HCT116 (cell line): ENCODE measurements around the gene KCND3. TPM values are rescaled to one million over a fixed set of nuclear protein-coding genes. Genes with fewer than 3 reads are reported as not detected.

Source experiments
- ATAC-seq: fragments of 200-7000 bp; cut with Tn5 transposase; 2 replicates; pipeline ENCODE4 v1.9.1; 2020; ENCODE audit warnings: mild to moderate bottlenecking, moderate library complexity
- BruUV-seq: library from RNA; stranded (reverse); fragments of 400-500 nt; replicated peaks from 2 replicates; lab custom pipeline; 2021; lab: Mats Ljungman, UMichigan
- CTCF ChIA-PET: fragments of 300-600 bp; sonication (Branson Sonifier 250); formaldehyde crosslinking; loops from one replicate; lab custom pipeline; 2021; ENCODE audit warnings: antibody characterized with exemption; lab: Charles Lee
- POLR2A ChIA-PET: fragments of 300-600, 350-600 bp; sonication (Branson Sonifier 250); formaldehyde crosslinking; loops from one replicate; lab custom pipeline; 2021; ENCODE audit warnings: antibody characterized with exemption; lab: Charles Lee
- RAD21 ChIA-PET, 2 experiments: fragments of 300-600 bp; sonication (Branson Sonifier 250); formaldehyde crosslinking; loops; one replicate each; lab custom pipeline; 2023; ENCODE audit warnings: low total read pairs in 2 of 2; ENCODE audit not compliant: uncharacterized antibody in 2 of 2, unreplicated experiment in 2 of 2, low non-redundant PET in 1 of 2; lab: Charles Lee
- DNase-seq: peaks from one replicate; pipeline ENCODE4 v3.0.0-alpha.2; 2010; ENCODE audit warnings: low read depth, low spot score
- H2AFZ ChIP-seq: fragments of 200-600 bp; shearing (Covaris generic), sonication (generic); 2 replicates; pipeline ENCODE4 v1.6.1; 2017; ENCODE audit warnings: low read depth, mixed run types, mixed read lengths, antibody characterized with exemption, low read length; ENCODE audit not compliant: poor library complexity, severe bottlenecking
- H3K27ac ChIP-seq: 2 replicates; pipeline ENCODE4 v1.5.1; 2012; ENCODE audit warnings: low read depth, low read length
- H3K27me3 ChIP-seq: fragments of 200-600 bp; sonication (generic); 2 replicates; pipeline ENCODE4 v1.6.1; 2016; ENCODE audit warnings: mixed run types, low read length, mixed read lengths; ENCODE audit not compliant: insufficient read depth
- H3K36me3 ChIP-seq, 2 experiments: fragments of 200-500 bp in 1 of 2; fragments of 200-600 bp in 1 of 2; sonication (Bioruptor generic) in 1 of 2; sonication (generic) in 1 of 2; 2 replicates each; pipeline versions ENCODE4 v1.5.1 to v1.6.1; 2014 to 2016; ENCODE audit warnings: low read length in 2 of 2, inconsistent platforms in 1 of 2, mixed read lengths in 1 of 2, mixed run types in 1 of 2; ENCODE audit not compliant: insufficient read depth in 2 of 2, control insufficient read depth in 1 of 2
- H3K4me1 ChIP-seq, 2 experiments: fragments of 200-600 bp in 1 of 2; sonication (generic) in 1 of 2; 2 replicates each; pipeline versions ENCODE4 v1.5.1 to v1.6.1; 2012 to 2017; ENCODE audit warnings: low read length in 2 of 2, inconsistent platforms in 1 of 2, mild to moderate bottlenecking in 1 of 2, mixed read lengths in 1 of 2, mixed run types in 1 of 2, moderate library complexity in 1 of 2; ENCODE audit not compliant: insufficient read depth in 2 of 2, control insufficient read depth in 1 of 2
- H3K4me2 ChIP-seq: fragments of 200-600 bp; sonication (generic); 2 replicates; pipeline ENCODE4 v1.6.1; 2017; ENCODE audit warnings: mixed run types, low read length, mixed read lengths
- H3K4me3 ChIP-seq, 2 experiments: fragments of 200-600 bp in 1 of 2; sonication (generic) in 1 of 2; replicated peaks in 1 of 2; 2 replicates each; pipeline ENCODE4 v1.5.1; 2011 to 2016; ENCODE audit warnings: low read length in 2 of 2, control low read depth in 1 of 2, low read depth in 1 of 2, mild to moderate bottlenecking in 1 of 2, mixed read lengths in 1 of 2, mixed run types in 1 of 2
- H3K79me2 ChIP-seq: fragments of 200-600 bp; sonication (generic); 2 replicates; pipeline ENCODE4 v1.6.1; 2017; ENCODE audit warnings: mild to moderate bottlenecking, mixed run types, low read length, moderate library complexity, mixed read lengths; ENCODE audit not compliant: insufficient read depth
- H3K9ac ChIP-seq: fragments of 200-600 bp; sonication (generic); 2 replicates; pipeline ENCODE4 v1.6.1; 2016; ENCODE audit warnings: low read length, mixed read lengths
- H3K9me2 ChIP-seq: fragments of 200-600 bp; sonication (generic), shearing (Covaris generic); 2 replicates; pipeline ENCODE4 v1.6.1; 2017; ENCODE audit warnings: mixed run types, mild to moderate bottlenecking, moderate library complexity; ENCODE audit not compliant: insufficient read depth
- H3K9me3 ChIP-seq, 2 experiments: fragments of 200-500 bp in 1 of 2; fragments of 200-600 bp in 1 of 2; sonication (Bioruptor generic) in 1 of 2; sonication (generic) in 1 of 2; 2 replicates each; pipeline ENCODE4 v1.6.1; 2014 to 2017; ENCODE audit warnings: low read length in 2 of 2, mixed read lengths in 2 of 2, inconsistent platforms in 1 of 2, low read depth in 1 of 2, mild to moderate bottlenecking in 1 of 2, mixed run types in 1 of 2, moderate library complexity in 1 of 2; ENCODE audit not compliant: control insufficient read depth in 1 of 2, insufficient read depth in 1 of 2
- H4K20me1 ChIP-seq: fragments of 200-600 bp; sonication (generic), shearing (Covaris generic); 2 replicates; pipeline ENCODE4 v1.6.1; 2017; ENCODE audit warnings: mixed run types, mild to moderate bottlenecking, moderate library complexity; ENCODE audit not compliant: insufficient read depth
- CBX3 ChIP-seq: IDR thresholded peaks from 2 replicates; pipeline ENCODE4 v1.6.1; 2012; ENCODE audit warnings: low read depth
- CEBPB ChIP-seq: IDR thresholded peaks from 2 replicates; pipeline ENCODE4 v1.6.1; 2012; ENCODE audit warnings: low read depth
- EGR1 ChIP-seq: IDR thresholded peaks from 2 replicates; pipeline ENCODE4 v1.6.1; 2012; ENCODE audit warnings: low read depth
- ELF1 ChIP-seq: IDR thresholded peaks from 2 replicates; pipeline ENCODE4 v1.6.1; 2012; ENCODE audit warnings: low read depth, borderline replicate concordance
- EZH2 ChIP-seq: fragments of 200-600 bp; sonication (generic); IDR thresholded peaks from 2 replicates; pipeline ENCODE4 v1.6.1; 2017; ENCODE audit warnings: antibody characterized with exemption, mixed run types
- EZH2phosphoT487 ChIP-seq: fragments of 200-600 bp; IDR thresholded peaks from 2 replicates; pipeline ENCODE4 v1.6.1; 2018; ENCODE audit warnings: antibody characterized with exemption, borderline replicate concordance
- POLR2A ChIP-seq: IDR thresholded peaks from 2 replicates; pipeline ENCODE4 v1.7.0; 2011; ENCODE audit warnings: borderline replicate concordance; ENCODE audit not compliant: insufficient read depth, insufficient read length; ENCODE audit errors: extremely low read depth
- RAD21 ChIP-seq: IDR thresholded peaks from 2 replicates; pipeline ENCODE4 v1.6.1; 2012; ENCODE audit warnings: low read depth, mild to moderate bottlenecking
- REST ChIP-seq: IDR thresholded peaks from 2 replicates; pipeline ENCODE4 v1.6.1; 2012; ENCODE audit warnings: low read depth
- SP1 ChIP-seq: IDR thresholded peaks from 2 replicates; pipeline ENCODE4 v1.6.1; 2012; ENCODE audit warnings: low read depth
- SRF ChIP-seq: IDR thresholded peaks from 2 replicates; pipeline ENCODE4 v1.6.1; 2012; ENCODE audit warnings: low read depth
- TCF7L2 ChIP-seq: IDR thresholded peaks from 2 replicates; pipeline ENCODE4 v1.7.0; 2011; ENCODE audit warnings: borderline replicate concordance, inconsistent platforms; ENCODE audit not compliant: insufficient read depth, insufficient read length; ENCODE audit errors: extremely low read depth
- YY1 ChIP-seq: IDR thresholded peaks from 2 replicates; pipeline ENCODE4 v1.6.1; 2011; ENCODE audit warnings: low read length, low read depth, moderate library complexity, mild to moderate bottlenecking; ENCODE audit not compliant: insufficient replicate concordance; ENCODE audit errors: extremely low read depth
- ZFX ChIP-seq: fragments of 450-650 bp; IDR thresholded peaks from 2 replicates; pipeline ENCODE4 v1.6.1; 2017
- ZNF274 ChIP-seq: fragments of 200-500 bp; sonication (Bioruptor generic); IDR thresholded peaks from 2 replicates; pipeline ENCODE4 v1.6.1; 2014; ENCODE audit warnings: mild to moderate bottlenecking, low read depth, low read length, inconsistent platforms
- intact Hi-C: fragments of 100-400 bp; cut with micrococcal nuclease; formaldehyde crosslinking; loops from 2 replicates; pipeline ENCODE4 v1.10.0; 2022
- total RNA-seq: library from RNA; stranded (reverse); gene quantifications from one replicate; pipeline ENCODE4 v1.2.1, GENCODE V29; 2021; ENCODE audit not compliant: unreplicated experiment
- TF ChIP-seq, protein P1 (sequence below): IDR thresholded peaks from 2 replicates; pipeline ENCODE4 v1.6.1; 2011; ENCODE audit warnings: mild to moderate bottlenecking, low read length, moderate library complexity; ENCODE audit not compliant: insufficient replicate concordance; ENCODE audit errors: extremely low read depth
- TF ChIP-seq, protein P2 (sequence below), 3 experiments: fragments of 200-600 bp in 1 of 3; sonication (generic) in 1 of 3; IDR thresholded peaks in 2 of 3; conservative IDR thresholded peaks in 1 of 3; 2 replicates each; pipeline ENCODE4 v1.5.1; 2012 to 2017; ENCODE audit warnings: low read depth in 2 of 3, low read length in 2 of 3, antibody characterized with exemption in 1 of 3, borderline replicate concordance in 1 of 3, control low read depth in 1 of 3, mild to moderate bottlenecking in 1 of 3, mixed read lengths in 1 of 3, mixed run types in 1 of 3, moderate library complexity in 1 of 3; ENCODE audit not compliant: insufficient read depth in 1 of 3
- TF ChIP-seq, protein P3 (sequence below): IDR thresholded peaks from 2 replicates; pipeline ENCODE4 v1.6.1; 2012
- TF ChIP-seq, protein P4 (sequence below): IDR thresholded peaks from 2 replicates; pipeline ENCODE4 v1.6.1; 2012

KCND3 gene
- total RNA-seq, 1 experiment from 2014 or later = 0.44 TPM

DNA sequence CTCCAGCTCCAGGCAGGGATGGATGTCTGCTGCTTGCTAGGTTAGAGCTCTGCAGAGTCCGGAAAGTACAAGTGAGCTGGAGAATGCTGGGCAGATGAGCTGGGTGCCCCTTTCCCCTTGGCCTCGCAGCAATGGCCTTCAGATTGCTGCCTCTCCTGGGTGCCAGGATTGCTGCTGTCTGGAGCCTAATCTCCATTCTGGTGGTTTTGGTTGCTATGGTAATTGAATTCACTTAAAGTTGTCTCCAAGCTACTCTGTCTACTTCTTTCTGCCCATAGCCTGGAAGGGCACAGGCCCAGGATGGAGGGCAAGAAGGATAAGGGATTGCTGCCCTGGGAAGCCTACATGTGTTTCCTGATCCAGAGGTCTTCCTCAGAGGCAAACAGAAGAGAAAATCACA lies 14.6 kb upstream of the KCND3 start:
- peaks cover 79% of the 10 kb centered on the region for H3K27me3 ChIP-seq
- no peak for ATAC-seq
- CTCF ChIA-PET = no interaction called here

More for the DNA sequence above, 14.6 kb upstream of the KCND3 start:
- no peaks in the 10 kb centered on the region for H3K79me2 ChIP-seq
- no peaks in the 10 kb centered on the region for H3K4me1 ChIP-seq
- H3K9me3 ChIP-seq = no peaks in the 10 kb centered on the region
- POLR2A ChIA-PET = no interaction called here
- H3K9me2 ChIP-seq = no peaks in the 10 kb centered on the region
- no peaks in the 10 kb centered on the region for H3K36me3 ChIP-seq
- H2AFZ ChIP-seq = no peak overlapping the region
- H3K27ac ChIP-seq = no peak overlapping the region
- no peak overlapping the region for H3K4me2 ChIP-seq
- TF ChIP-seq, protein P1, sequence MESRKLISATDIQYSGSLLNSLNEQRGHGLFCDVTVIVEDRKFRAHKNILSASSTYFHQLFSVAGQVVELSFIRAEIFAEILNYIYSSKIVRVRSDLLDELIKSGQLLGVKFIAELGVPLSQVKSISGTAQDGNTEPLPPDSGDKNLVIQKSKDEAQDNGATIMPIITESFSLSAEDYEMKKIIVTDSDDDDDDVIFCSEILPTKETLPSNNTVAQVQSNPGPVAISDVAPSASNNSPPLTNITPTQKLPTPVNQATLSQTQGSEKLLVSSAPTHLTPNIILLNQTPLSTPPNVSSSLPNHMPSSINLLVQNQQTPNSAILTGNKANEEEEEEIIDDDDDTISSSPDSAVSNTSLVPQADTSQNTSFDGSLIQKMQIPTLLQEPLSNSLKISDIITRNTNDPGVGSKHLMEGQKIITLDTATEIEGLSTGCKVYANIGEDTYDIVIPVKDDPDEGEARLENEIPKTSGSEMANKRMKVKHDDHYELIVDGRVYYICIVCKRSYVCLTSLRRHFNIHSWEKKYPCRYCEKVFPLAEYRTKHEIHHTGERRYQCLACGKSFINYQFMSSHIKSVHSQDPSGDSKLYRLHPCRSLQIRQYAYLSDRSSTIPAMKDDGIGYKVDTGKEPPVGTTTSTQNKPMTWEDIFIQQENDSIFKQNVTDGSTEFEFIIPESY = no peak
- TF ChIP-seq EGR1 = no peak
- TF ChIP-seq, protein P2, sequence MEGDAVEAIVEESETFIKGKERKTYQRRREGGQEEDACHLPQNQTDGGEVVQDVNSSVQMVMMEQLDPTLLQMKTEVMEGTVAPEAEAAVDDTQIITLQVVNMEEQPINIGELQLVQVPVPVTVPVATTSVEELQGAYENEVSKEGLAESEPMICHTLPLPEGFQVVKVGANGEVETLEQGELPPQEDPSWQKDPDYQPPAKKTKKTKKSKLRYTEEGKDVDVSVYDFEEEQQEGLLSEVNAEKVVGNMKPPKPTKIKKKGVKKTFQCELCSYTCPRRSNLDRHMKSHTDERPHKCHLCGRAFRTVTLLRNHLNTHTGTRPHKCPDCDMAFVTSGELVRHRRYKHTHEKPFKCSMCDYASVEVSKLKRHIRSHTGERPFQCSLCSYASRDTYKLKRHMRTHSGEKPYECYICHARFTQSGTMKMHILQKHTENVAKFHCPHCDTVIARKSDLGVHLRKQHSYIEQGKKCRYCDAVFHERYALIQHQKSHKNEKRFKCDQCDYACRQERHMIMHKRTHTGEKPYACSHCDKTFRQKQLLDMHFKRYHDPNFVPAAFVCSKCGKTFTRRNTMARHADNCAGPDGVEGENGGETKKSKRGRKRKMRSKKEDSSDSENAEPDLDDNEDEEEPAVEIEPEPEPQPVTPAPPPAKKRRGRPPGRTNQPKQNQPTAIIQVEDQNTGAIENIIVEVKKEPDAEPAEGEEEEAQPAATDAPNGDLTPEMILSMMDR (IDR thresholded peaks at IDR 0.05 in 2 of 3, conservative IDR thresholded peaks at IDR 0.05 in 1 of 3; ENCODE audit: borderline replicate concordance in 1 of 3, insufficient read depth in 1 of 3, low read depth in 2 of 3, low read length in 2 of 3) = no peak
- TF ChIP-seq REST = no peak
- TF ChIP-seq RAD21 = no peak
- TF ChIP-seq, protein P3, sequence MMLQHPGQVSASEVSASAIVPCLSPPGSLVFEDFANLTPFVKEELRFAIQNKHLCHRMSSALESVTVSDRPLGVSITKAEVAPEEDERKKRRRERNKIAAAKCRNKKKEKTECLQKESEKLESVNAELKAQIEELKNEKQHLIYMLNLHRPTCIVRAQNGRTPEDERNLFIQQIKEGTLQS = no peak
- no peak for TF ChIP-seq ZFX
- no peak for TF ChIP-seq ELF1
- no peak for TF ChIP-seq EZH2
- no peak for TF ChIP-seq CEBPB
- TF ChIP-seq ZNF274 = no peak
- TF ChIP-seq CBX3 = no peak
- no peak for TF ChIP-seq YY1
- TF ChIP-seq, protein P4, sequence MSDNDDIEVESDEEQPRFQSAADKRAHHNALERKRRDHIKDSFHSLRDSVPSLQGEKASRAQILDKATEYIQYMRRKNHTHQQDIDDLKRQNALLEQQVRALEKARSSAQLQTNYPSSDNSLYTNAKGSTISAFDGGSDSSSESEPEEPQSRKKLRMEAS = no peak
- no peak for TF ChIP-seq SP1
- no peak for TF ChIP-seq EZH2phosphoT487
- TF ChIP-seq TCF7L2 = no peak
- TF ChIP-seq SRF = no peak
- no peak for TF ChIP-seq POLR2A
- TF ChIP-seq, all 23 proteins: peak for 0
- no peak overlapping the region for H3K4me3 ChIP-seq
- RAD21 ChIA-PET = no interaction called here
- DNase-seq = no peak
- H3K9ac ChIP-seq = no peak overlapping the region
- BruUV-seq = no TSS peak
- H4K20me1 ChIP-seq = no peaks in the 10 kb centered on the region
- intact Hi-C loops = no loop called here
